Right cardiac atrium (tissue), 5 donors: ENCODE data around the gene TXNRD3. TPM values are rescaled to one million over a fixed set of nuclear protein-coding genes. Genes with fewer than 3 reads are reported as not detected.

ENCODE experiments used
- ATAC-seq, 2 donors: fragments of 200-7000 bp; cut with Tn5 transposase; one replicate each; pipeline versions ENCODE4 v1.8.0 to v1.9.1; 2020; ENCODE audit warnings: moderate library complexity in 2 of 2, mild to moderate bottlenecking in 1 of 2
- DNase-seq, 3 donors: peaks; one replicate each; pipeline ENCODE4 v3.0.0-alpha.2; 2020
- H3K27ac ChIP-seq: one replicate; pipeline ENCODE4 v1.5.1; 2013; ENCODE audit warnings: mild to moderate bottlenecking, low read length, control low read depth, moderate library complexity
- H3K27me3 ChIP-seq: one replicate; pipeline ENCODE4 v1.6.1; 2013; ENCODE audit not compliant: control insufficient read depth, insufficient read depth
- H3K4me1 ChIP-seq: one replicate; pipeline ENCODE4 v1.6.1; 2013; ENCODE audit warnings: low read length; ENCODE audit not compliant: control insufficient read depth, insufficient read depth
- H3K4me3 ChIP-seq: one replicate; pipeline ENCODE4 v1.5.1; 2013; ENCODE audit warnings: low read length, control low read depth
- H3K9me3 ChIP-seq: one replicate; pipeline ENCODE4 v1.6.1; 2013; ENCODE audit warnings: low read length; ENCODE audit not compliant: control insufficient read depth
- WGBS: extraction: QIAGEN DNeasy Blood & Tissue Kit; methylation state at CpG from one replicate; pipeline ENCODE4 v1.1.7; 2013; 5-methylcytosine and 5-hydroxymethylcytosine counted together
- intact Hi-C, 4 donors: fragments of 100-400 bp; cut with DNase I; formaldehyde crosslinking; loops; one replicate each; pipeline versions ENCODE4 v1.11.0 to v1.14.0; 2022 to 2023
- polyA plus RNA-seq: library from polyadenylated mRNA; stranded (reverse); fragments of 200-250 nt; gene quantifications from one replicate; pipeline ENCODE4 v1.2.3, GENCODE V29; 2013
- total RNA-seq, 4 donors: library from RNA; stranded (reverse); fragmentation: NEBNext Ultra II Directional; extraction: Animal tissue kit (Norgen Biotek cat#: 25700); gene quantifications; one replicate each; pipeline ENCODE4 v1.2.1, GENCODE V29; 2021
- donor health status: healthy with polysubstance abuse.
- donor health status: DM: no; HTN: yes; CAD: no.
- donor health status: DM: no; HTN: no; CAD: no.
- donor health status: DM: no; HTN: yes; CAD: no; lungs with severe emphysema.
- donor health status: DM: yes; HTN: yes; CAD: no.

The TXNRD3 gene
- total and polyA plus RNA-seq, 5 donors = 3.8 to 9.1 (median 7.1) TPM

- no peak for ATAC-seq
- intact Hi-C loops = loop anchor here in 1 of 4 donors (10.0 kb wide), 2 partner anchors 313 to 503 kb away; partner anchors contain the start of gene PLXNA1
These were observed 16.6 kb upstream of the TXNRD3 start for GRCh38 chr3:126671521-126671920.

GRCh38 chr3:126668450-126669401 lies 13.8 kb upstream of the TXNRD3 start:
- ATAC-seq = no peak
- intact Hi-C loops = no loop called here
- H3K4me3 ChIP-seq = no peak overlapping the region
- no peaks in the 10 kb centered on the region for H3K4me1 ChIP-seq
- peak in 1 of 3 donors; percentile 28 for DNase-seq
- no peaks in the 10 kb centered on the region for H3K27me3 ChIP-seq
- H3K27ac ChIP-seq = no peak overlapping the region
- 87% methylated on average over 13 of the region's 13 CpGs for WGBS
- H3K9me3 ChIP-seq = no peaks in the 10 kb centered on the region

More at GRCh38 chr3:126671521-126671920, 16.6 kb upstream of the TXNRD3 start:
- 48% methylated on average over 1 of the region's 1 CpG for WGBS
- Histone ChIP-seq H3K27ac (no peak overlapping the region), H3K27me3 (no peaks in the 10 kb centered on the region), H3K9me3 (no peaks in the 10 kb centered on the region), H3K4me1 (no peaks in the 10 kb centered on the region), H3K4me3 (no peak overlapping the region)
- no peak for DNase-seq

GRCh38 chr3:126667631-126668449 lies 12.9 kb upstream of the TXNRD3 start:
- no peak overlapping the region for H3K4me3 ChIP-seq
- ATAC-seq = no peak

GRCh38 chr3:126666658-126667528 lies 12.0 kb upstream of the TXNRD3 start:
- H3K9me3 ChIP-seq = no peaks in the 10 kb centered on the region
- no peaks in the 10 kb centered on the region for H3K27me3 ChIP-seq
- DNase-seq (no peak), ATAC-seq (no peak)
- no peaks in the 10 kb centered on the region for H3K4me1 ChIP-seq
- H3K4me3 ChIP-seq = no peak overlapping the region
- 85% methylated on average over 15 of the region's 15 CpGs for WGBS
- no peak overlapping the region for H3K27ac ChIP-seq
- intact Hi-C loops = no loop called here

More at GRCh38 chr3:126667631-126668449, 12.9 kb upstream of the TXNRD3 start:
- intact Hi-C loops = no loop called here
- H3K4me1 ChIP-seq = no peaks in the 10 kb centered on the region
- no peak for DNase-seq
- WGBS = 86% methylated on average over 15 of the region's 15 CpGs
- H3K9me3 ChIP-seq = no peaks in the 10 kb centered on the region
- no peak overlapping the region for H3K27ac ChIP-seq
- no peaks in the 10 kb centered on the region for H3K27me3 ChIP-seq

GRCh38 chr3:126665959-126666657 lies 11.2 kb upstream of the TXNRD3 start:
- 81% methylated on average over 15 of the region's 15 CpGs for WGBS
- ATAC-seq = no peak

GRCh38 chr3:126665221-126665936 lies 10.5 kb upstream of the TXNRD3 start:
- DNase-seq = no peak
- Histone ChIP-seq H3K9me3 (no peaks in the 10 kb centered on the region), H3K27ac (no peak overlapping the region), H3K4me1 (no peaks in the 10 kb centered on the region), H3K4me3 (no peak overlapping the region), H3K27me3 (no peaks in the 10 kb centered on the region)
- ATAC-seq = no peak
- WGBS = 82% methylated on average over 6 of the region's 6 CpGs
- intact Hi-C loops = no loop called here

More at GRCh38 chr3:126665959-126666657, 11.2 kb upstream of the TXNRD3 start:
- intact Hi-C loops = no loop called here
- H3K27ac ChIP-seq = no peak overlapping the region
- H3K27me3 ChIP-seq = no peaks in the 10 kb centered on the region
- H3K9me3 ChIP-seq = no peaks in the 10 kb centered on the region
- H3K4me3 ChIP-seq = no peak overlapping the region
- no peak for DNase-seq
- no peaks in the 10 kb centered on the region for H3K4me1 ChIP-seq

GRCh38 chr3:126664591-126665214 lies 9.8 kb upstream of the TXNRD3 start:
- ATAC-seq = no peak
- 65% methylated on average over 5 of the region's 5 CpGs for WGBS
- no peak overlapping the region for H3K27ac ChIP-seq
- no peaks in the 10 kb centered on the region for H3K27me3 ChIP-seq
- intact Hi-C loops = no loop called here
- no peak for DNase-seq
- H3K4me1 ChIP-seq = no peaks in the 10 kb centered on the region
- H3K4me3 ChIP-seq = no peak overlapping the region
- no peaks in the 10 kb centered on the region for H3K9me3 ChIP-seq

GRCh38 chr3:126663750-126664149 lies 8.8 kb upstream of the TXNRD3 start:
- Histone ChIP-seq H3K4me3 (no peak overlapping the region), H3K27me3 (no peaks in the 10 kb centered on the region), H3K4me1 (no peaks in the 10 kb centered on the region), H3K9me3 (no peaks in the 10 kb centered on the region), H3K27ac (no peak overlapping the region)
- DNase-seq (no peak), ATAC-seq (no peak)
- intact Hi-C loops = no loop called here
- 87% methylated on average over 8 of the region's 8 CpGs for WGBS

GRCh38 chr3:126663257-126663656 lies 8.3 kb upstream of the TXNRD3 start:
- 73% methylated on average over 4 of the region's 4 CpGs for WGBS
- DNase-seq = no peak
- no peaks in the 10 kb centered on the region for H3K27me3 ChIP-seq

More at GRCh38 chr3:126663257-126663656, 8.3 kb upstream of the TXNRD3 start:
- no peak for ATAC-seq
- intact Hi-C loops = no loop called here
- H3K4me3 ChIP-seq = no peak overlapping the region
- H3K27ac ChIP-seq = no peak overlapping the region
- no peaks in the 10 kb centered on the region for H3K9me3 ChIP-seq
- H3K4me1 ChIP-seq = no peaks in the 10 kb centered on the region
